HepG2 (cell line): ENCODE results near the gene ANKRD40. TPM values are rescaled to one million over a fixed set of nuclear protein-coding genes. Genes with fewer than 3 reads are reported as not detected.

Experiments used
- AKAP8 ChIP-seq: sonication (generic); formaldehyde crosslinking; IDR thresholded peaks from 2 replicates; pipeline ENCODE4 v1.5.1; 2020; ENCODE audit warnings: mild to moderate bottlenecking, missing genetic modification reagents
- BCL6 ChIP-seq: IDR thresholded peaks from 2 replicates; pipeline ENCODE4 v1.6.1; 2016; ENCODE audit warnings: missing genetic modification reagents, missing compliant biosample characterization
- FOXO1 ChIP-seq: sonication (generic); formaldehyde crosslinking; IDR thresholded peaks from 2 replicates; pipeline ENCODE4 v1.4.0; 2020; ENCODE audit warnings: missing genetic modification reagents
- IRX3 ChIP-seq: sonication (generic); formaldehyde crosslinking; IDR thresholded peaks from 2 replicates; pipeline ENCODE4 v1.8.1; 2023; ENCODE audit warnings: mild to moderate bottlenecking, low read depth, missing genetic modification reagents, borderline replicate concordance
- ISL2 ChIP-seq: sonication (generic); formaldehyde crosslinking; IDR thresholded peaks from 2 replicates; pipeline ENCODE4 v1.5.0; 2020; ENCODE audit warnings: missing genetic modification reagents
- KDM5B ChIP-seq: sonication (generic); formaldehyde crosslinking; IDR thresholded peaks from 2 replicates; pipeline ENCODE4 v1.4.0; 2020; ENCODE audit warnings: missing genetic modification reagents, mild to moderate bottlenecking, borderline replicate concordance
- MAF1 ChIP-seq: sonication (generic); formaldehyde crosslinking; IDR thresholded peaks from 2 replicates; pipeline ENCODE4 v1.5.0; 2020; ENCODE audit warnings: missing genetic modification reagents, borderline replicate concordance
- MBD4 ChIP-seq: IDR thresholded peaks from 2 replicates; pipeline ENCODE4 v1.6.1; 2012; ENCODE audit warnings: low read length, inconsistent platforms, borderline replicate concordance
- MED8 ChIP-seq: sonication (generic); formaldehyde crosslinking; IDR thresholded peaks from 2 replicates; pipeline ENCODE4 v1.8.1; 2023; ENCODE audit warnings: mild to moderate bottlenecking, missing genetic modification reagents; ENCODE audit not compliant: insufficient replicate concordance
- NFE2 ChIP-seq: sonication (generic); formaldehyde crosslinking; IDR thresholded peaks from 2 replicates; pipeline ENCODE4 v1.4.0; 2020; ENCODE audit warnings: missing genetic modification reagents
- NRL ChIP-seq: sonication (generic); formaldehyde crosslinking; IDR thresholded peaks from 2 replicates; pipeline ENCODE4 v1.5.0; 2020; ENCODE audit warnings: missing genetic modification reagents, mild to moderate bottlenecking, moderate library complexity, borderline replicate concordance
- POGZ ChIP-seq: sonication (generic); formaldehyde crosslinking; IDR thresholded peaks from 2 replicates; pipeline ENCODE4 v1.4.0; 2020; ENCODE audit warnings: mild to moderate bottlenecking, missing genetic modification reagents
- RFX1 ChIP-seq: fragments of 450-650 bp; IDR thresholded peaks from 2 replicates; pipeline ENCODE4 v1.6.1; 2017
- RORA ChIP-seq: sonication (generic); formaldehyde crosslinking; IDR thresholded peaks from 2 replicates; pipeline ENCODE4 v1.5.0; 2020; ENCODE audit warnings: mild to moderate bottlenecking, missing genetic modification reagents, moderate library complexity
- SP140L ChIP-seq: sonication (generic); formaldehyde crosslinking; IDR thresholded peaks from 2 replicates; pipeline ENCODE4 v1.4.0; 2020; ENCODE audit warnings: missing genetic modification reagents, borderline replicate concordance
- ZFP1 ChIP-seq: IDR thresholded peaks from 2 replicates; pipeline ENCODE4 v1.6.1; 2016
- ZFP90 ChIP-seq: sonication (generic); formaldehyde crosslinking; IDR thresholded peaks from 2 replicates; pipeline ENCODE4 v1.8.0; 2022; ENCODE audit warnings: missing genetic modification reagents, mild to moderate bottlenecking, inconsistent platforms, borderline replicate concordance
- ZNF143 ChIP-seq: sonication (generic); formaldehyde crosslinking; IDR thresholded peaks from 2 replicates; pipeline ENCODE4 v1.4.0; 2020; ENCODE audit warnings: missing genetic modification reagents
- ZNF780A ChIP-seq: sonication (generic); formaldehyde crosslinking; IDR thresholded peaks from 2 replicates; pipeline ENCODE4 v1.8.0; 2022; ENCODE audit warnings: mild to moderate bottlenecking, missing genetic modification reagents, moderate library complexity
- ZNF883 ChIP-seq: sonication (generic); formaldehyde crosslinking; IDR thresholded peaks from 2 replicates; pipeline ENCODE4 v1.5.1; 2020; ENCODE audit warnings: mild to moderate bottlenecking, missing genetic modification reagents; ENCODE audit errors: not compliant biosample characterization
- ZSCAN9 ChIP-seq: IDR thresholded peaks from 2 replicates; pipeline ENCODE4 v1.6.1; 2016; ENCODE audit warnings: borderline replicate concordance
- polyA plus RNA-seq, 8 experiments: library from polyadenylated mRNA; depleted of rRNA in 3 of 8; stranded (reverse) in 7 of 8; unstranded in 1 of 8; fragments of >200 nt; fragmentation: Illumina TruSeq in 4 of 8; extraction: Trizol in 4 of 8; gene quantifications; 2 replicates each; pipeline versions ENCODE4 v1.2.1 to v1.2.3, GENCODE V29; 2011 to 2016; ENCODE audit warnings: low read depth in 4 of 8, missing spikeins in 1 of 8, mixed read lengths in 1 of 8; ENCODE audit not compliant: insufficient read depth in 1 of 8
- total RNA-seq, 5 experiments: library from RNA; depleted of rRNA; stranded (reverse); fragments of >200 nt; fragmentation: Illumina TruSeq; extraction: Trizol; gene quantifications; 2 replicates each; pipeline ENCODE4 v1.2.3, GENCODE V29; 2016; ENCODE audit warnings: low read depth in 1 of 5
- TF ChIP-seq, protein P1 (sequence below): sonication (generic); formaldehyde crosslinking; IDR thresholded peaks from 2 replicates; pipeline ENCODE4 v1.8.0; 2022; ENCODE audit warnings: missing genetic modification reagents, mild to moderate bottlenecking, inconsistent platforms, borderline replicate concordance
- TF ChIP-seq, protein P2 (sequence below): sonication (generic); formaldehyde crosslinking; IDR thresholded peaks from 2 replicates; pipeline ENCODE4 v1.4.0; 2020; ENCODE audit warnings: missing genetic modification reagents
- TF ChIP-seq, protein P3 (sequence below): sonication (generic); formaldehyde crosslinking; IDR thresholded peaks from 2 replicates; pipeline ENCODE4 v1.5.0; 2020; ENCODE audit warnings: mild to moderate bottlenecking, missing genetic modification reagents
- TF ChIP-seq, protein P4 (sequence below): sonication (generic); formaldehyde crosslinking; IDR thresholded peaks from 2 replicates; pipeline ENCODE4 v1.4.0; 2020; ENCODE audit warnings: missing genetic modification reagents

The ANKRD40 gene
- total and polyA plus RNA-seq, 2 of the 13 experiments (the other 11 are each of a cell fraction or from before 2014, with no cell fraction given): 35.0 to 46.4 TPM

DNA sequence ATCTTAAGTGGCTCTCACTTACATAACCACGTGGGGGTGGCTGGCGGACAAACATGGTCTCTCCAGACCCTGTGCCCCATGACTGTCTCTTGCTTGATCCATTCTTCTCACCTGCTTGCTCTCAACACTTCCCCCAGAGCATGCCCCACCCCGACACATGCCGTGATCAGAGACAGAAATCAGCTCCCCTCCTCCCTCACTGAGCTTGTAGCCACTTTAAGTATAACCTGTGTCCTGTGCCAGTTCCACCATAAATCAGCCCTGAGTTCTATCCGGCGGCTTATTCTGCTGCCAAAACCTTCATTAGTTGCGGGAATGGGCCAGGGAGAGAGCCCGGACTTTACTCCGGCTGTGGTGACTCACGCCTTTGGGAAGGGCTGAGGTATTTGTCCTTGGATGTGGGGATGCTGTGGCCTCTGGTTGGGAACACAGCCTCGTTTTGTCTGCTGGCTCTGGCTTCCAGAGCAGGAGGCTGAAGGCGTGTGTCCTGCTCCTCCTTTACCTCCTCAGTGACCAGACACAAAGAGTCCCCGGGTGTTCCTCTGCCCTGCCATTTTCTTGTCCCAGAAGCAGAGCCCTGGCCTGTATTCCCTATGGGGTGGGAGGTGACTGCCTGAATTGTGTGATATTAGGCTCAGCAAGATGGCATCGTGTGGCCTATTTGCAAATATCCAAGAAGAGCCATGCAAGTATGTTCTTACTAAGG lies 21.1 kb downstream of the ANKRD40 start (continued):
- TF ChIP-seq, protein P1, sequence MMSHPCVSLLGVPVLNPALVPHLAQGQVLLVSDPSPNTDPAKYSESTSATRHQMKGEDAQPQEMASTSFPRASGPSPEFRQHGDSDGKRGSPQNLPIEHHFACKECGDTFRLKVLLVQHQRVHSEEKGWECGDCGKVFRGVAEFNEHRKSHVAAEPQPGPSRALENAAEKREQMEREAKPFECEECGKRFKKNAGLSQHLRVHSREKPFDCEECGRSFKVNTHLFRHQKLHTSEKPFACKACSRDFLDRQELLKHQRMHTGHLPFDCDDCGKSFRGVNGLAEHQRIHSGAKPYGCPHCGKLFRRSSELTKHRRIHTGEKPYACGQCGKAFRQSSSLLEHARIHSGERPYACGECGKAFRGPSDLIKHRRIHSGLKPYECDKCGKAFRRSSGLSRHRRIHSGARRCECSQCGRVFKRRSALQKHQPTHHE (CRISPR knock-in tag): peak; percentile 49; the same call in 1 of the 2 replicates
- TF ChIP-seq ZNF143 (CRISPR knock-in tag) (no peak; the same call in 1 of the 2 replicates), MAF1 (CRISPR knock-in tag) (no peak), ZSCAN9 (CRISPR knock-in tag) (peak; percentile 79; the same call in 1 of the 2 replicates), AKAP8 (CRISPR knock-in tag) (no peak; the same call in 1 of the 2 replicates), POGZ (peak; percentile 35; the same call in 1 of the 2 replicates), ZNF883 (no peak), BCL6 (CRISPR knock-in tag) (peak; percentile 48), FOXO1 (CRISPR knock-in tag) (peak; percentile 85), ZFP90 (peak; percentile 93; the same call in 1 of the 2 replicates), MED8 (peak; percentile 95), RFX1 (no peak), SP140L (CRISPR knock-in tag) (peak; percentile 32; the same call in 1 of the 2 replicates), ISL2 (CRISPR knock-in tag) (peak; percentile 84), IRX3 (CRISPR knock-in tag) (peak; percentile 15; the same call in 1 of the 2 replicates), RORA (CRISPR knock-in tag) (no peak), ZFP1 (CRISPR knock-in tag) (peak; percentile 47; the same call in 1 of the 2 replicates), MBD4 (no peak), NRL (peak; percentile 70; the same call in 1 of the 2 replicates), NFE2 (CRISPR knock-in tag) (no peak), ZNF780A (peak; percentile 68; the same call in 1 of the 2 replicates), KDM5B (CRISPR knock-in tag) (peak; percentile 92)
- TF ChIP-seq, protein P2, sequence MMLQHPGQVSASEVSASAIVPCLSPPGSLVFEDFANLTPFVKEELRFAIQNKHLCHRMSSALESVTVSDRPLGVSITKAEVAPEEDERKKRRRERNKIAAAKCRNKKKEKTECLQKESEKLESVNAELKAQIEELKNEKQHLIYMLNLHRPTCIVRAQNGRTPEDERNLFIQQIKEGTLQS (CRISPR knock-in tag): peak; percentile 100
- TF ChIP-seq, protein P3, sequence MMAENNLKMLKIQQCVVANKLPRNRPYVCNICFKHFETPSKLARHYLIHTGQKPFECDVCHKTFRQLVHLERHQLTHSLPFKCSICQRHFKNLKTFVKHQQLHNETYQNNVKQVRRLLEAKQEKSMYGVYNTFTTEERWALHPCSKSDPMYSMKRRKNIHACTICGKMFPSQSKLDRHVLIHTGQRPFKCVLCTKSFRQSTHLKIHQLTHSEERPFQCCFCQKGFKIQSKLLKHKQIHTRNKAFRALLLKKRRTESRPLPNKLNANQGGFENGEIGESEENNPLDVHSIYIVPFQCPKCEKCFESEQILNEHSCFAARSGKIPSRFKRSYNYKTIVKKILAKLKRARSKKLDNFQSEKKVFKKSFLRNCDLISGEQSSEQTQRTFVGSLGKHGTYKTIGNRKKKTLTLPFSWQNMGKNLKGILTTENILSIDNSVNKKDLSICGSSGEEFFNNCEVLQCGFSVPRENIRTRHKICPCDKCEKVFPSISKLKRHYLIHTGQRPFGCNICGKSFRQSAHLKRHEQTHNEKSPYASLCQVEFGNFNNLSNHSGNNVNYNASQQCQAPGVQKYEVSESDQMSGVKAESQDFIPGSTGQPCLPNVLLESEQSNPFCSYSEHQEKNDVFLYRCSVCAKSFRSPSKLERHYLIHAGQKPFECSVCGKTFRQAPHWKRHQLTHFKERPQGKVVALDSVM (CRISPR knock-in tag): peak; percentile 82
- TF ChIP-seq, protein P4, sequence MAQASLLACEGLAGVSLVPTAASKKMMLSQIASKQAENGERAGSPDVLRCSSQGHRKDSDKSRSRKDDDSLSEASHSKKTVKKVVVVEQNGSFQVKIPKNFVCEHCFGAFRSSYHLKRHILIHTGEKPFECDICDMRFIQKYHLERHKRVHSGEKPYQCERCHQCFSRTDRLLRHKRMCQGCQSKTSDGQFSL (CRISPR knock-in tag): 0 out of 2 replicates have a peak, but pooled peaks have one; percentile 35
